MM.1S (cell line): Measurements from ENCODE around the gene LDLRAD4.

ENCODE experiments used
- EZH2 ChIP-seq: fragments of 300-600 bp; sonication (generic); optimal IDR thresholded peaks from 2 replicates; pipeline ENCODE3; 2017; ENCODE audit warnings: low read depth, mild to moderate bottlenecking, antibody characterized with exemption, low read length, mixed read lengths
- EZH2phosphoT487 ChIP-seq: fragments of 300-600 bp; sonication (generic); IDR thresholded peaks from 2 replicates; pipeline ENCODE4 v1.6.1; 2018; ENCODE audit warnings: antibody characterized with exemption, low read length
- TF ChIP-seq, protein P1 (sequence below): fragments of 300-600 bp; sonication (generic); IDR thresholded peaks from 2 replicates; pipeline ENCODE4 v1.5.1; 2016; ENCODE audit warnings: antibody characterized with exemption, low read length, mixed read lengths

DNA sequence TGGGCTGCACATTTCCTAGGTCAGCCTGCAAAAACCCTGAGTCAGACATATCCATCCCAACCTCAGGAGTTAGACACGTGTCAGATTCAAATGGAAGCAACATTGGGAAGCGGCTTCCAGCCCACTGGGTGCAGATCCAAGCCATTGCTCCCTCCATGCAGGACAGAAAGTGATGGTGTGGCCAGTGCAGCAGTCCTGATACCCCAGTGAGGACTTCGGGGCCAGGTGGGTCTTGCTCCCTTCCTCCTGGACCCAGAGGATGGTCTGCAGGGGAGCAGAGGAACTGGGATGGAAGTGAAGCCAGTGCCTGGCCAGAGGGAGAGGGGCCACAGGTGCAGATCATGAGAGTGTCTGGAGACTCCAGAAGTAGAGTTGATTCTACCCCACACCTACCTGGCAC lies 255.8 kb downstream of the LDLRAD4 start:
- TF ChIP-seq, protein P1, sequence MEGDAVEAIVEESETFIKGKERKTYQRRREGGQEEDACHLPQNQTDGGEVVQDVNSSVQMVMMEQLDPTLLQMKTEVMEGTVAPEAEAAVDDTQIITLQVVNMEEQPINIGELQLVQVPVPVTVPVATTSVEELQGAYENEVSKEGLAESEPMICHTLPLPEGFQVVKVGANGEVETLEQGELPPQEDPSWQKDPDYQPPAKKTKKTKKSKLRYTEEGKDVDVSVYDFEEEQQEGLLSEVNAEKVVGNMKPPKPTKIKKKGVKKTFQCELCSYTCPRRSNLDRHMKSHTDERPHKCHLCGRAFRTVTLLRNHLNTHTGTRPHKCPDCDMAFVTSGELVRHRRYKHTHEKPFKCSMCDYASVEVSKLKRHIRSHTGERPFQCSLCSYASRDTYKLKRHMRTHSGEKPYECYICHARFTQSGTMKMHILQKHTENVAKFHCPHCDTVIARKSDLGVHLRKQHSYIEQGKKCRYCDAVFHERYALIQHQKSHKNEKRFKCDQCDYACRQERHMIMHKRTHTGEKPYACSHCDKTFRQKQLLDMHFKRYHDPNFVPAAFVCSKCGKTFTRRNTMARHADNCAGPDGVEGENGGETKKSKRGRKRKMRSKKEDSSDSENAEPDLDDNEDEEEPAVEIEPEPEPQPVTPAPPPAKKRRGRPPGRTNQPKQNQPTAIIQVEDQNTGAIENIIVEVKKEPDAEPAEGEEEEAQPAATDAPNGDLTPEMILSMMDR = no peak
- TF ChIP-seq EZH2 (no peak), EZH2phosphoT487 (no peak)
